Urinary bladder (tissue), 4 donors: Measurements from ENCODE around the gene ZBTB8OS. TPM values are rescaled to one million over a fixed set of nuclear protein-coding genes. Genes with fewer than 3 reads are reported as not detected.
"Not testable (repeated sequence)": the region's sequence is repeated elsewhere in the genome, so short reads cannot be mapped to it uniquely, and the experiment has no call there.

Experiments
- DNase-seq: peaks from one replicate; pipeline ENCODE4 v3.0.0-alpha.2; 2015; ENCODE audit errors: extremely low spot score
- H3K27ac ChIP-seq: one replicate; pipeline ENCODE4 v1.5.1; 2013; ENCODE audit warnings: low read depth, mild to moderate bottlenecking, moderate library complexity
- H3K36me3 ChIP-seq: one replicate; pipeline ENCODE4 v1.6.1; 2013; ENCODE audit warnings: mild to moderate bottlenecking, moderate library complexity; ENCODE audit not compliant: insufficient read depth
- H3K4me1 ChIP-seq: one replicate; pipeline ENCODE4 v1.6.1; 2013; ENCODE audit warnings: mild to moderate bottlenecking, moderate library complexity; ENCODE audit not compliant: insufficient read depth
- H3K4me3 ChIP-seq: one replicate; pipeline ENCODE4 v1.5.1; 2013; ENCODE audit warnings: low read depth, low read length
- WGBS: extraction: QIAGEN DNeasy Blood & Tissue Kit; methylation state at CpG from one replicate; pipeline ENCODE4 v1.1.7; 2013; 5-methylcytosine and 5-hydroxymethylcytosine counted together
- polyA plus RNA-seq: library from polyadenylated mRNA; stranded (reverse); fragments of 200-250 nt; gene quantifications from one replicate; pipeline ENCODE4 v1.2.3, GENCODE V29; 2013
- total RNA-seq: library from RNA; depleted of rRNA; stranded (reverse); fragments of >200 nt; gene quantifications from one replicate; pipeline ENCODE4 v1.2.3, GENCODE V29; 2014
- donor health status: healthy with polysubstance abuse.
- donor health status: healthy.

ZBTB8OS gene
- total and polyA plus RNA-seq, 2 donors: 33.9 to 37.4 TPM

- 49% methylated on average over 3 of the region's 3 CpGs for WGBS
- peaks cover 7% of the 10 kb centered on the region for H3K36me3 ChIP-seq
- H3K4me1 ChIP-seq: no peaks in the 10 kb centered on the region
These were observed 26.6 kb upstream of the ZBTB8OS start for GRCh38 chr1:32676945-32677344.

GRCh38 chr1:32668716-32669115 is 18.4 kb upstream of the ZBTB8OS start:
- WGBS: 95% methylated on average over 5 of the region's 5 CpGs
- H3K4me1 ChIP-seq, H3K36me3 ChIP-seq, H3K4me3 ChIP-seq, DNase-seq, H3K27ac ChIP-seq: not testable (repeated sequence)

More at GRCh38 chr1:32676945-32677344, 26.6 kb upstream of the ZBTB8OS start:
- DNase-seq: no peak
- Histone ChIP-seq H3K27ac (no peak overlapping the region), H3K4me3 (no peak overlapping the region)

- no peak overlapping the region for H3K4me3 ChIP-seq
- 82% methylated on average over 12 of the region's 12 CpGs for WGBS
- DNase-seq: no peak
- H3K27ac ChIP-seq: no peak overlapping the region
- peaks cover 10% of the 10 kb centered on the region for H3K36me3 ChIP-seq
- H3K4me1 ChIP-seq: no peaks in the 10 kb centered on the region
These were observed 16.7 kb upstream of the ZBTB8OS start for GRCh38 chr1:32666901-32667566.

- Histone ChIP-seq H3K4me3 (no peak overlapping the region), H3K36me3 (peaks cover 11% of the 10 kb centered on the region), H3K27ac (no peak overlapping the region), H3K4me1 (no peaks in the 10 kb centered on the region)
- DNase-seq: no peak
- 29% methylated on average over 1 of the region's 1 CpG for WGBS
These were observed 15.6 kb upstream of the ZBTB8OS start for GRCh38 chr1:32665915-32666314.

- Histone ChIP-seq H3K36me3 (peaks cover 7% of the 10 kb centered on the region), H3K27ac (no peak overlapping the region), H3K4me1 (no peaks in the 10 kb centered on the region), H3K4me3 (no peak overlapping the region)
- no peak for DNase-seq
- 95% methylated on average over 1 of the region's 1 CpG for WGBS
These were observed 9.2 kb upstream of the ZBTB8OS start for GRCh38 chr1:32659581-32659980.

- peaks cover 6% of the 10 kb centered on the region for H3K36me3 ChIP-seq
- H3K4me1 ChIP-seq: no peaks in the 10 kb centered on the region
- H3K27ac ChIP-seq: no peak overlapping the region
- WGBS: 84% methylated on average over 16 of the region's 16 CpGs
- no peak for DNase-seq
- no peak overlapping the region for H3K4me3 ChIP-seq
These were observed 2.1 kb upstream of the ZBTB8OS start for GRCh38 chr1:32652244-32652962.

- WGBS: under 1% methylated on average over 43 of the region's 43 CpGs
- no peaks in the 10 kb centered on the region for H3K4me1 ChIP-seq
- no peak for DNase-seq
- peak overlapping the region; percentile 76 for H3K27ac ChIP-seq
- H3K36me3 ChIP-seq: peaks cover 3% of the 10 kb centered on the region
- peak overlapping the region; percentile 71 for H3K4me3 ChIP-seq
These were observed 1.2 kb upstream of the ZBTB8OS start for GRCh38 chr1:32651461-32652073.

- WGBS: under 1% methylated on average over 67 of the region's 67 CpGs
- peaks cover 3% of the 10 kb centered on the region for H3K36me3 ChIP-seq
- H3K4me3 ChIP-seq: peak within 1 kb of the TSS; percentile 71
- peak; percentile 91 for DNase-seq
- H3K4me1 ChIP-seq: no peaks in the 10 kb centered on the region
- peak within 1 kb of the TSS; percentile 90 for H3K27ac ChIP-seq
These were observed 556 bp upstream of the ZBTB8OS start, which contains the start of gene RBBP4 for GRCh38 chr1:32650752-32651460. Gene RBBP4 (plus strand): TSS chr1:32651208. CDS start chr1:32651307, 99 bp downstream.

GRCh38 chr1:32647308-32648134 is 2.8 kb downstream of the ZBTB8OS start:
- Histone ChIP-seq H3K36me3 (peaks cover 2% of the 10 kb centered on the region), H3K4me3 (no peak overlapping the region), H3K27ac (no peak overlapping the region), H3K4me1 (no peaks in the 10 kb centered on the region)
- 83% methylated on average over 6 of the region's 6 CpGs for WGBS
- no peak for DNase-seq

GRCh38 chr1:32644426-32644825 is 5.9 kb downstream of the ZBTB8OS start:
- H3K27ac ChIP-seq: no peak overlapping the region
- H3K4me3 ChIP-seq: no peak overlapping the region
- no peaks in the 10 kb centered on the region for H3K36me3 ChIP-seq
- no peaks in the 10 kb centered on the region for H3K4me1 ChIP-seq
- 82% methylated on average over 4 of the region's 4 CpGs for WGBS
- DNase-seq: no peak

GRCh38 chr1:32642292-32642827 is 8.0 kb downstream of the ZBTB8OS start:
- H3K27ac ChIP-seq, H3K4me3 ChIP-seq, H3K4me1 ChIP-seq, DNase-seq, H3K36me3 ChIP-seq: not testable (repeated sequence)
- WGBS: 77% methylated on average over 8 of the region's 8 CpGs

GRCh38 chr1:32639489-32640075 is 10.8 kb downstream of the ZBTB8OS start:
- DNase-seq: no peak
- Histone ChIP-seq H3K4me1 (no peaks in the 10 kb centered on the region), H3K27ac (no peak overlapping the region), H3K4me3 (no peak overlapping the region), H3K36me3 (no peaks in the 10 kb centered on the region)
- 97% methylated on average over 1 of the region's 1 CpG for WGBS
